ENCODE results near the gene AMN1. TPM values are rescaled to one million over a fixed set of nuclear protein-coding genes. Genes with fewer than 3 reads are reported as not detected.

Gene AMN1
- total and polyA plus RNA-seq, 2 of the 13 experiments (the other 11 are each of a cell fraction or from before 2014, with no cell fraction given) = 7.5 to 26.5 TPM

DNA sequence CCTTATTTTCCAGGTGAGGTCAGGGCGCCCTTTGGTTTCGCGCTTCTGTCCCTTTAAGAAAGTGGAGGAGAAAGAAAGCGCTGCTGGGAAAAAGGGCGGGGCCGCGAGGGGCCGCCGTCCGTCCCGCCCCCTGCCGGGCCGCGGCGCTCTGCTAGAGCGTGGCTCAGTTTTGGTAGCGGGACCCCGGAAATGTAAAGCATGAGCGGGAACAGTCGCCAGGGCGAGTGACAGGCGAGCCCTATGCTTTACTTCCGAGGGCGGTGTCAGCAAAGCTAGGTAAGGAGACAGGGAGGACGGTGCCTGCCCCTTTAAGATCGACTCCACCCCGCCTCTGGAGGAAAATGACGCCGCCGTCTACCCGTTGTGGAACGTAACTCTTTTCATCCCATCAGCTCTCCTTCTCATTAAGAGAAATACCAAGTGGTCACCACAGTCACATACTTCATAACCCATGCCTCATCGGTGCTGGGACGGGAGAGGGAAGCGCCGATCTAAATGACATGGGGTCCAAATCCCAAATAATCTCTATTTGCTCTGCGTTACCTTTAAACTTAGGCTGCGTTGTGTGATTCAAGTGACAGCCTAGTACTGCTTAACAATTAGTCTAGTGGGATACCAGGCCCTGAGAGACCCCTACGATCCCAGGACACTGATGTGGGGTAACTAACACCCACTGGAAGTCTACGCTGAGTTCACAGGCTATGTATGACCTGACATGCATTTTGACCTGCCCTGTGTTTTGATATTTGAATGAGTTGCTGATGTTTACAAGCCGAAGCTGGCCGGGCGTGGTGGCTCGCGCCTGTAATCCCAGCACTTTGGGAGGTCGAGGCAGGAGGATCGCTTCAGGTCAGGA, 69.5 kb downstream of the AMN1 start, which contains the start of gene ETFBKMT (continued):
- TF ChIP-seq FOXO1 (CRISPR knock-in tag; IDR thresholded peaks at IDR 0.05) = peak; percentile 34; the same call in 1 of the 2 replicates
- no peak for TF ChIP-seq NAIF1 (CRISPR knock-in tag; IDR thresholded peaks at IDR 0.05; ENCODE audit: borderline replicate concordance)
- no peak for TF ChIP-seq SSRP1 (CRISPR knock-in tag; IDR thresholded peaks at IDR 0.05)
- TF ChIP-seq HNRNPK (IDR thresholded peaks at IDR 0.05; ENCODE audit: low read depth, low read length, poor library complexity, severe bottlenecking) = no peak
- TF ChIP-seq ZNF629 (CRISPR knock-in tag; conservative IDR thresholded peaks at IDR 0.05) = no peak
- TF ChIP-seq, protein P1, sequence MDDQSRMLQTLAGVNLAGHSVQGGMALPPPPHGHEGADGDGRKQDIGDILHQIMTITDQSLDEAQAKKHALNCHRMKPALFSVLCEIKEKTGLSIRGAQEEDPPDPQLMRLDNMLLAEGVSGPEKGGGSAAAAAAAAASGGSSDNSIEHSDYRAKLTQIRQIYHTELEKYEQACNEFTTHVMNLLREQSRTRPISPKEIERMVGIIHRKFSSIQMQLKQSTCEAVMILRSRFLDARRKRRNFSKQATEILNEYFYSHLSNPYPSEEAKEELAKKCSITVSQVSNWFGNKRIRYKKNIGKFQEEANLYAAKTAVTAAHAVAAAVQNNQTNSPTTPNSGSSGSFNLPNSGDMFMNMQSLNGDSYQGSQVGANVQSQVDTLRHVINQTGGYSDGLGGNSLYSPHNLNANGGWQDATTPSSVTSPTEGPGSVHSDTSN (CRISPR knock-in tag; IDR thresholded peaks at IDR 0.05; ENCODE audit: borderline replicate concordance) = no peak
- no peak for TF ChIP-seq ZNF30 (CRISPR knock-in tag; IDR thresholded peaks at IDR 0.05)
- TF ChIP-seq MXI1 (IDR thresholded peaks at IDR 0.05; ENCODE audit: borderline replicate concordance, low read depth, low read length) = peak; percentile 68; the same call in 1 of the 3 replicates
- TF ChIP-seq, protein P2, sequence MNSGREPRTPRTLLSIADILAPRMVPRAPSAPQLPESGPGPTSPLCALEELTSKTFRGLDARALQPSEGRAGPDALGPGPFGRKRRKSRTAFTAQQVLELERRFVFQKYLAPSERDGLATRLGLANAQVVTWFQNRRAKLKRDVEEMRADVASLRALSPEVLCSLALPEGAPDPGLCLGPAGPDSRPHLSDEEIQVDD (CRISPR knock-in tag; IDR thresholded peaks at IDR 0.05; ENCODE audit: borderline replicate concordance) = no peak
- peak; percentile 48; the same call in 1 of the 2 replicates for TF ChIP-seq JUN (CRISPR knock-in tag; IDR thresholded peaks at IDR 0.05)
- no peak for TF ChIP-seq ZNF570 (CRISPR knock-in tag; IDR thresholded peaks at IDR 0.05; ENCODE audit: borderline replicate concordance)
- TF ChIP-seq, protein P3, sequence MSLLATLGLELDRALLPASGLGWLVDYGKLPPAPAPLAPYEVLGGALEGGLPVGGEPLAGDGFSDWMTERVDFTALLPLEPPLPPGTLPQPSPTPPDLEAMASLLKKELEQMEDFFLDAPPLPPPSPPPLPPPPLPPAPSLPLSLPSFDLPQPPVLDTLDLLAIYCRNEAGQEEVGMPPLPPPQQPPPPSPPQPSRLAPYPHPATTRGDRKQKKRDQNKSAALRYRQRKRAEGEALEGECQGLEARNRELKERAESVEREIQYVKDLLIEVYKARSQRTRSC (CRISPR knock-in tag; IDR thresholded peaks at IDR 0.05; ENCODE audit: low read depth) = no peak
- 0 out of 2 replicates have a peak, but pooled peaks have one; percentile 59 for TF ChIP-seq NKX3-1 (CRISPR knock-in tag; IDR thresholded peaks at IDR 0.05)
- TF ChIP-seq ZNF12 (CRISPR knock-in tag; IDR thresholded peaks at IDR 0.05) = no peak; the same call in 1 of the 2 replicates
- no peak for TF ChIP-seq ZNF224 (CRISPR knock-in tag; IDR thresholded peaks at IDR 0.05)
- no peak for TF ChIP-seq PRMT3 (CRISPR knock-in tag; IDR thresholded peaks at IDR 0.05; ENCODE audit: borderline replicate concordance, low read depth)
- 0 out of 2 replicates have a peak, but pooled peaks have one; percentile 36 for TF ChIP-seq ARNT2 (CRISPR knock-in tag; IDR thresholded peaks at IDR 0.05; ENCODE audit: low read depth)
- peak; percentile 77 for TF ChIP-seq SALL1 (CRISPR knock-in tag; IDR thresholded peaks at IDR 0.05)
- 0 out of 2 replicates have a peak, but pooled peaks have one; percentile 19 for TF ChIP-seq ZNF777 (CRISPR knock-in tag; IDR thresholded peaks at IDR 0.05)
- TF ChIP-seq ZNF430 (CRISPR knock-in tag; IDR thresholded peaks at IDR 0.05) = no peak
- TF ChIP-seq, protein P4, sequence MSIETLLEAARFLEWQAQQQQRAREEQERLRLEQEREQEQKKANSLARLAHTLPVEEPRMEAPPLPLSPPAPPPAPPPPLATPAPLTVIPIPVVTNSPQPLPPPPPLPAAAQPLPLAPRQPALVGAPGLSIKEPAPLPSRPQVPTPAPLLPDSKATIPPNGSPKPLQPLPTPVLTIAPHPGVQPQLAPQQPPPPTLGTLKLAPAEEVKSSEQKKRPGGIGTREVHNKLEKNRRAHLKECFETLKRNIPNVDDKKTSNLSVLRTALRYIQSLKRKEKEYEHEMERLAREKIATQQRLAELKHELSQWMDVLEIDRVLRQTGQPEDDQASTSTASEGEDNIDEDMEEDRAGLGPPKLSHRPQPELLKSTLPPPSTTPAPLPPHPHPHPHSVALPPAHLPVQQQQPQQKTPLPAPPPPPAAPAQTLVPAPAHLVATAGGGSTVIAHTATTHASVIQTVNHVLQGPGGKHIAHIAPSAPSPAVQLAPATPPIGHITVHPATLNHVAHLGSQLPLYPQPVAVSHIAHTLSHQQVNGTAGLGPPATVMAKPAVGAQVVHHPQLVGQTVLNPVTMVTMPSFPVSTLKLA (IDR thresholded peaks at IDR 0.05) = 0 out of 2 replicates have a peak, but pooled peaks have one; percentile 5

Measured in HepG2 (cell line).